Endothelial cell of umbilical vein (primary cell): ENCODE data around the gene TRAF7. TPM values are rescaled to one million over a fixed set of nuclear protein-coding genes. Genes with fewer than 3 reads are reported as not detected.

Experiments used
- BruUV-seq: library from RNA; stranded (reverse); fragments of 400-500 nt; replicated peaks from 2 replicates; lab custom pipeline; 2021; lab: Mats Ljungman, UMichigan
- CTCF ChIA-PET: fragments of 300-600, 350-600 bp; sonication (Branson Sonifier 250); formaldehyde crosslinking; loops from one replicate; lab custom pipeline; 2021; ENCODE audit warnings: antibody characterized with exemption, inconsistent platforms; lab: Charles Lee
- POLR2A ChIA-PET: fragments of 300-600, 350-600 bp; sonication (Branson Sonifier 250); formaldehyde crosslinking; loops from one replicate; lab custom pipeline; 2021; ENCODE audit warnings: antibody characterized with exemption, inconsistent platforms; lab: Charles Lee
- DNase-seq: peaks from one replicate; pipeline ENCODE4 v3.0.0-alpha.2; 2011; ENCODE audit warnings: low read depth, low spot score
- FAIRE-seq: peaks from 2 replicates; lab custom pipeline; 2011; peaks lifted over from hg19 to GRCh38; lab: Jason Lieb, UNC
- H2AFZ ChIP-seq: 2 replicates; pipeline ENCODE4 v1.6.0; 2012; ENCODE audit warnings: low read depth, low read length, control low read depth, inconsistent platforms
- H3K27ac ChIP-seq: 2 replicates; pipeline ENCODE4 v1.5.1; 2011; ENCODE audit warnings: low read depth, mild to moderate bottlenecking, control low read depth, low read length, moderate library complexity; ENCODE audit not compliant: insufficient read depth
- H3K27me3 ChIP-seq, 2 experiments: 2 replicates each; pipeline versions ENCODE4 v1.6.0 to v1.6.1; 2011; ENCODE audit warnings: low read length in 2 of 2, mixed read lengths in 1 of 2; ENCODE audit not compliant: control insufficient read depth in 2 of 2, insufficient read depth in 2 of 2
- H3K36me3 ChIP-seq, 2 experiments: 2 replicates in 1 of 2; 3 replicates in 1 of 2; pipeline ENCODE4 v1.5.1; 2011; ENCODE audit warnings: low read length in 2 of 2, mild to moderate bottlenecking in 1 of 2, moderate library complexity in 1 of 2; ENCODE audit not compliant: control insufficient read depth in 2 of 2, insufficient read depth in 2 of 2; ENCODE audit errors: extremely low read depth in 1 of 2
- H3K4me1 ChIP-seq: 3 replicates; pipeline ENCODE4 v1.5.1; 2011; ENCODE audit warnings: mild to moderate bottlenecking, low read length; ENCODE audit not compliant: control insufficient read depth, insufficient read depth; ENCODE audit errors: extremely low read depth
- H3K4me2 ChIP-seq: 2 replicates; pipeline ENCODE4 v1.6.1; 2011; ENCODE audit warnings: low read length, control low read depth, mixed read lengths; ENCODE audit not compliant: insufficient read depth
- H3K4me3 ChIP-seq, 3 experiments: fragments of 200-600 bp in 1 of 3; sonication (generic), shearing (Covaris generic) in 1 of 3; replicated peaks in 1 of 3; 2 replicates each; pipeline ENCODE4 v1.5.1; 2011 to 2016; ENCODE audit warnings: control low read depth in 3 of 3, low read length in 3 of 3, mild to moderate bottlenecking in 2 of 3, inconsistent platforms in 1 of 3, low read depth in 1 of 3, moderate library complexity in 1 of 3; ENCODE audit not compliant: insufficient read depth in 1 of 3
- H3K79me2 ChIP-seq: 2 replicates; pipeline ENCODE4 v1.6.0; 2012; ENCODE audit warnings: low read length, inconsistent platforms; ENCODE audit not compliant: control insufficient read depth, insufficient read depth
- H3K9ac ChIP-seq: replicated peaks from 2 replicates; pipeline ENCODE3; 2011; ENCODE audit warnings: low read length, control low read depth; ENCODE audit not compliant: insufficient read depth; ENCODE audit errors: extremely low read depth
- H3K9me1 ChIP-seq: replicated peaks from 3 replicates; pipeline ENCODE4 v1.6.0; 2011; ENCODE audit warnings: mild to moderate bottlenecking, low read length; ENCODE audit not compliant: control insufficient read depth, insufficient read depth; ENCODE audit errors: extremely low read depth
- H3K9me3 ChIP-seq: replicated peaks from 2 replicates; pipeline ENCODE4 v1.5.1; 2012; ENCODE audit warnings: low read length, inconsistent platforms; ENCODE audit not compliant: control insufficient read depth, insufficient read depth
- H4K20me1 ChIP-seq: replicated peaks from 2 replicates; pipeline ENCODE3; 2011; ENCODE audit warnings: mild to moderate bottlenecking, low read length; ENCODE audit not compliant: control insufficient read depth, insufficient read depth; ENCODE audit errors: extremely low read depth
- EZH2 ChIP-seq: IDR thresholded peaks from 2 replicates; pipeline ENCODE4 v1.6.1; 2012; ENCODE audit warnings: borderline replicate concordance, low read depth, mild to moderate bottlenecking, moderate library complexity, low read length, inconsistent platforms; ENCODE audit not compliant: severe bottlenecking
- FOS ChIP-seq: IDR thresholded peaks from 2 replicates; pipeline ENCODE4 v1.6.1; 2011; ENCODE audit warnings: mild to moderate bottlenecking, low read length, moderate library complexity, borderline replicate concordance; ENCODE audit not compliant: insufficient read depth
- GATA2 ChIP-seq: IDR thresholded peaks from 2 replicates; pipeline ENCODE4 v1.7.0; 2011; ENCODE audit warnings: low read depth, mild to moderate bottlenecking, moderate library complexity, mixed read lengths, low read length; ENCODE audit not compliant: insufficient read length, insufficient read depth
- JUN ChIP-seq: IDR thresholded peaks from 2 replicates; pipeline ENCODE4 v1.6.1; 2011; ENCODE audit warnings: borderline replicate concordance, low read depth; ENCODE audit not compliant: insufficient read length, insufficient read depth
- MYC ChIP-seq: IDR thresholded peaks from one replicate; pipeline ENCODE4 v1.6.1; 2011; ENCODE audit warnings: mild to moderate bottlenecking, low read depth, low read length
- POLR2A ChIP-seq: IDR thresholded peaks from 2 replicates; pipeline ENCODE4 v1.6.1; 2012; ENCODE audit warnings: low read depth, mild to moderate bottlenecking, control low read depth, low read length
- POLR2AphosphoS5 ChIP-seq: IDR thresholded peaks from 2 replicates; pipeline ENCODE4 v1.6.1; 2012; ENCODE audit warnings: low read depth, mild to moderate bottlenecking, control low read depth, low read length, moderate library complexity; ENCODE audit not compliant: insufficient read depth
- dilution Hi-C: fragments of 300-500 bp; cut with MboI; formaldehyde crosslinking; loops from one replicate; pipeline ENCODE4 v1.15.0; 2019; ENCODE audit warnings: low sequenced_read_pairs; ENCODE audit not compliant: extremely low pct_ligation_motif_present
- intact Hi-C: fragments of 100-400 bp; cut with micrococcal nuclease; formaldehyde crosslinking; loops from one replicate; pipeline ENCODE4 v1.10.0; 2022
- polyA plus RNA-seq, 4 experiments: library from polyadenylated mRNA; depleted of rRNA in 3 of 4; stranded (reverse) in 3 of 4; unstranded in 1 of 4; fragments of >200 nt; gene quantifications; 2 replicates each; pipeline versions ENCODE4 v1.2.1 to v1.2.3, GENCODE V29; 2011 to 2012; ENCODE audit warnings: missing spikeins in 1 of 4
- total RNA-seq: library from RNA; stranded (reverse); gene quantifications from 2 replicates; pipeline ENCODE4 v1.2.3, GENCODE V29; 2021
- TF ChIP-seq, protein P1 (sequence below): IDR thresholded peaks from 2 replicates; pipeline ENCODE4 v1.6.1; 2011; ENCODE audit not compliant: insufficient read depth, insufficient read length
- TF ChIP-seq, protein P2 (sequence below), 2 donors: IDR thresholded peaks; 1 replicate in 1 of 2; 2 replicates in 1 of 2; pipeline ENCODE4 v1.5.1; 2011; ENCODE audit warnings: low read length in 2 of 2, mild to moderate bottlenecking in 2 of 2, moderate library complexity in 2 of 2, control low read depth in 1 of 2, inconsistent platforms in 1 of 2, low read depth in 1 of 2; ENCODE audit not compliant: insufficient read depth in 1 of 2; ENCODE audit errors: extremely low read depth in 1 of 2

TRAF7 gene
- total and polyA plus RNA-seq, 2 donors (not counting 3 experiments of a cell fraction or from before 2014, with no cell fraction given): 141 to 175 TPM

- Histone ChIP-seq H3K4me1 (peaks cover 10% of the 10 kb centered on the region), H3K27ac (no peak overlapping the region), H3K9me1 (no peaks in the 10 kb centered on the region), H2AFZ (no peak overlapping the region), H3K27me3 (no peaks in the 10 kb centered on the region), H3K9ac (no peak overlapping the region), H4K20me1 (no peaks in the 10 kb centered on the region), H3K9me3 (no peaks in the 10 kb centered on the region), H3K36me3 (peaks cover 0 to 22% of the 10 kb centered on the region in 2 experiments), H3K4me3 (peak overlapping the region in 1 of 3 experiments; percentile 91), H3K79me2 (peaks cover 7% of the 10 kb centered on the region), H3K4me2 (peak overlapping the region; percentile 72)
- no peak for TF ChIP-seq MYC
- TF ChIP-seq FOS: no peak
- BruUV-seq: no TSS peak
- POLR2A ChIA-PET: no interaction called here
- dilution Hi-C loops: no loop called here
- CTCF ChIA-PET: interaction anchor here (1.0 kb wide), 1 partner anchor 50 kb away, joined by 3 read pairs; no protein-coding TSS in a partner anchor
- intact Hi-C loops: no loop called here
- no peak for FAIRE-seq
- no peak for DNase-seq
Measured at GRCh38 chr16:2206420-2206779, 50.8 kb downstream of the TRAF7 start.

DNA sequence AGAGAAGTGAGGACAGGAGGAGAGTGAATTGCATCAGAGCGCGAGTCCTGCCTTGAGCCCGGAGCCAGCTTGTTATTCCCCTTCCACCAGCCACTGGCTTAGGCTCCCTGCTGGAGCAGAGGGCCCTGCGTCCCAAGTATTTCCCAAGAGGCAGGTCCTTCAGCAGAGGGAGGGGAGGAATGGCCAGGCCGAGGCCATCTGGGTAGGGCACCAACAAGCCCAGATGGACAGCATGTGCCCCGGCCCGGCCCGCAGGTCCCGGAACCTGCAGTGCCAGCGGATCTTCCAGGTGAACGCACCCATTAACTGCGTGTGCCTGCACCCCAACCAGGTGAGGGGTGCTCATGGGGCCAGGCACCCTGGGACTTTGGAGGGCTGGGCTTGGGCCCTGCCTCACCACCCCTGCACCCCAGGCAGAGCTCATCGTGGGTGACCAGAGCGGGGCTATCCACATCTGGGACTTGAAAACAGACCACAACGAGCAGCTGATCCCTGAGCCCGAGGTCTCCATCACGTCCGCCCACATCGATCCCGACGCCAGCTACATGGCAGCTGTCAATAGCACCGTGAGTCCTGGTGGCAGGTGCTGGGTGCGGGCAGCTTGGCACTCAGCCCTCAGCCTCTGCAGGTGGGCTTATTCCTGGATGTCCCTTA lies 51.3 kb downstream of the TRAF7 start:
- no peak for FAIRE-seq
- TF ChIP-seq, protein P1, sequence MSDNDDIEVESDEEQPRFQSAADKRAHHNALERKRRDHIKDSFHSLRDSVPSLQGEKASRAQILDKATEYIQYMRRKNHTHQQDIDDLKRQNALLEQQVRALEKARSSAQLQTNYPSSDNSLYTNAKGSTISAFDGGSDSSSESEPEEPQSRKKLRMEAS: no peak
- TF ChIP-seq FOS (no peak), MYC (no peak), EZH2 (no peak), GATA2 (no peak), POLR2A (no peak), POLR2AphosphoS5 (no peak), JUN (no peak)
- TF ChIP-seq, protein P2, sequence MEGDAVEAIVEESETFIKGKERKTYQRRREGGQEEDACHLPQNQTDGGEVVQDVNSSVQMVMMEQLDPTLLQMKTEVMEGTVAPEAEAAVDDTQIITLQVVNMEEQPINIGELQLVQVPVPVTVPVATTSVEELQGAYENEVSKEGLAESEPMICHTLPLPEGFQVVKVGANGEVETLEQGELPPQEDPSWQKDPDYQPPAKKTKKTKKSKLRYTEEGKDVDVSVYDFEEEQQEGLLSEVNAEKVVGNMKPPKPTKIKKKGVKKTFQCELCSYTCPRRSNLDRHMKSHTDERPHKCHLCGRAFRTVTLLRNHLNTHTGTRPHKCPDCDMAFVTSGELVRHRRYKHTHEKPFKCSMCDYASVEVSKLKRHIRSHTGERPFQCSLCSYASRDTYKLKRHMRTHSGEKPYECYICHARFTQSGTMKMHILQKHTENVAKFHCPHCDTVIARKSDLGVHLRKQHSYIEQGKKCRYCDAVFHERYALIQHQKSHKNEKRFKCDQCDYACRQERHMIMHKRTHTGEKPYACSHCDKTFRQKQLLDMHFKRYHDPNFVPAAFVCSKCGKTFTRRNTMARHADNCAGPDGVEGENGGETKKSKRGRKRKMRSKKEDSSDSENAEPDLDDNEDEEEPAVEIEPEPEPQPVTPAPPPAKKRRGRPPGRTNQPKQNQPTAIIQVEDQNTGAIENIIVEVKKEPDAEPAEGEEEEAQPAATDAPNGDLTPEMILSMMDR (IDR thresholded peaks at IDR 0.05; ENCODE audit: extremely low read depth in 1 of 2, insufficient read depth in 1 of 2, low read depth in 1 of 2, low read length in 2 of 2): no peak
- dilution Hi-C loops: no loop called here
- Histone ChIP-seq H2AFZ (no peak overlapping the region), H3K4me3 (no peak overlapping the region), H3K9ac (no peak overlapping the region), H3K27me3 (no peaks in the 10 kb centered on the region), H3K4me2 (no peak overlapping the region), H3K79me2 (peaks cover 7% of the 10 kb centered on the region), H3K27ac (no peak overlapping the region), H3K9me1 (no peaks in the 10 kb centered on the region), H3K36me3 (peaks cover 0 to 22% of the 10 kb centered on the region in 2 experiments), H3K9me3 (no peaks in the 10 kb centered on the region), H4K20me1 (no peaks in the 10 kb centered on the region), H3K4me1 (peaks cover 10% of the 10 kb centered on the region)
- ChIA-PET CTCF (no interaction called here), POLR2A (no interaction called here)
- DNase-seq: no peak
- intact Hi-C loops: no loop called here
- no TSS peak for BruUV-seq
